HG03039 (cell line): ENCODE data around the gene EIF5.

Experiments
- ATAC-seq: cut with Tn5 transposase; IDR thresholded peaks from one replicate; pipeline ENCODE4 v1.9.1; 2021; ENCODE audit warnings: mild to moderate bottlenecking, moderate library complexity; ENCODE audit not compliant: unreplicated experiment

Gene EIF5

DNA sequence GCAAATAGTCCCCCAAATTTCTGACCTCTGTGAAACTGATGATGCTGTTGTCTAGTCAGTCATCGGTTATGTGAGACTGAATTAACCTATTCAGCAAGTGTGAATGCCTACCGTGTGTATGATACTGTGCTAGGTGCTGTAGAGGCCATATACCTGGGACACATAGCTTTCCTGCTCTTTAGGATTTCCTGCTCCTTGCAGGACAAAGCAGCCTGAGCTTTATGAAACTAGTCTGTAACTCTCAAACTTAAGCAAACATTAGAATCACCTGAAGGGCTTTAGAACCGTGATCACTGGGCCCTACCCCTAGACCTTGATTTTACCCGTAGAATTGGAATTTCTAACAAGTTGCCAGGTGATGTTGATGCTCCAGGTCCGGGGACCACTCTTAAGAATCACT lies 58.1 kb downstream of the EIF5 start:
- no peak for ATAC-seq

DNA sequence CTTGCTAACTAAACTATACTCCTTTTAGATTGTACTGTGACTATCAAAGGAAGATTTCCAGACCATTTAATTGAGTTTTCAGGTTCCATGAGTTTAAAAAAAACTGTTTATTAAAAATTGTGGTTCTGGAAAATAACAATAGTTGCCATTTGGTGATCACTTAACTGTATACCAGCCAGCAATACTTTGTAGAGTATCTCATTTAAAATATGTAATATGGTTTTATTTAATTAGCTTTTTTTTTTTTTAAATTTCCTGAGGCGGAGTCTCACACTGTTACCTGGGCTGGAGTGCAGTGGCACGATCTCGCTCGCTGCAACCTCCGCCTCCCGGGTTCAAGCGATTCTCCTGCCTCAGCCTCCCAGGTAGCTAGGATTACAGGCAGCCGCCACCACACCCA lies 58.5 kb downstream of the EIF5 start:
- no peak for ATAC-seq

DNA sequence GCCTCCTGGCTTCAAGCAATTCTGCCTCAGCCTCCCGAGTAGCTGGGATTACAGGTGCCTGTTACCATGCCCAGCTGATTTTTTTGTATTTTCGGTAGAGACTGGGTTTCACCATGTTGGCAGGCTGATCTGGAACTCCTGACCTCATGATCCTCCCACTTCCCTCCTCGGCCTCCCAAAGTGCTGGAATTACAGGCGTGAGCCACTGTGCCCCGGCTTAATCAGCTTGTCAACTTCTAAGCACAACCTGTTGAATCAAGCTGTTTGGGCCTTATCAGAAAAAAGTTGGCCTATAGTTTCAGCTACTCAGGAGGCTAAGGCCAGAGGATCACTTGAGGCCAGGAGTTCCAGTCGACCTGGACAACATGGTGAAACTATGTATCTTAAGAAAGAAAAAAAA lies 59.0 kb downstream of the EIF5 start:
- no peak for ATAC-seq

DNA sequence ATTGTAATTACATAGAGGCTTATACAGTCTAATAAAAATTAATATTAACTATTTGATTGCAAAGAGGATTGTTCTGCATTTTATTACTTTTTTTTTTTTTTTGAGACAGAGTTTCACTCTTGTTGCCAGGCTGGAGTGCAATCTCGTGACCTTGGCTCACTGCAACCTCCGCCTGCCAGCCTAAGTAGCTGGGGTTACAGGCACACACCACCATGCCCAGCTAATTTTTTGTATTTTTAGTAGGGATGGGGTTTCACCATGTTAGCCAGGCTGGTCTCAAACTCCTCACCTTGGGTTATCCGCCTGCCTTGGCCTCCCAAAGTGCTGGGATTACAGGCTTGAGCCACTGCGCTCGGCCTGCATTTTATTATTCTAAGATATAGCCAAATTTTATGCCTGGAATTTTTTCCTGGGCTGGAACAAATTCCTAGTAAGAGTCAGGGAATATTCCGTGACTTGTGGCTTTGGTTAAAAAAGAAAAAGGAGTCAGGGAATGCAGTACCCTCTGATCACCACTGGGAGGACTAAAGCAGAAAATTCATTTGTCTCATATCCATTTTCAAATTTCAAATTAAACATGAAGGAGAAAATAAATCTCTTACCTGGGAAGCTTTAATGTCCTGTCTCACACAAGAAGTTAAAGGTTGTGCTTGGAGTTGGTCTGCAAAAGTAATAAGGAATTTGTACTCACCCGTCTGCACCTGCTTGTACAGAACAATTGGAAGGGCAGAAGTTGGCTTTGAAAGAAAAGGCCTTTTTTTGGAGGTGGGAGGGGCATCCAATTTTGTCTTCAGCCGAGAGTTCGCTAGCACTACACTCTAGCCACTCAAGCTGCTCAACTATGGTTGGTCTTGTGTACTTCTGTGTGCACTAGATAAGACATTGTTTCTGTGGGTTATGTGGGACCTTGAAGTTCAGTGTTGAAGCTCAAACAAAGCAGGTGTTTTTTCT lies 59.9 kb downstream of the EIF5 start:
- no peak for ATAC-seq
